OCI-LY7 (cell line): ENCODE data around the gene IFRD1.

ENCODE experiments used
- EZH2phosphoT487 ChIP-seq: fragments of 200-600 bp; sonication (generic); IDR thresholded peaks from 2 replicates; pipeline ENCODE4 v1.6.1; 2018; ENCODE audit warnings: low read depth, borderline replicate concordance, mild to moderate bottlenecking, mixed run types, antibody characterized with exemption, low read length, moderate library complexity, mixed read lengths
- TF ChIP-seq, protein P1 (sequence below): fragments of 200-600 bp; sonication (generic); conservative IDR thresholded peaks from 2 replicates; pipeline ENCODE4 v1.5.1; 2014; ENCODE audit warnings: mild to moderate bottlenecking, antibody characterized with exemption, low read length, moderate library complexity, mixed read lengths

DNA sequence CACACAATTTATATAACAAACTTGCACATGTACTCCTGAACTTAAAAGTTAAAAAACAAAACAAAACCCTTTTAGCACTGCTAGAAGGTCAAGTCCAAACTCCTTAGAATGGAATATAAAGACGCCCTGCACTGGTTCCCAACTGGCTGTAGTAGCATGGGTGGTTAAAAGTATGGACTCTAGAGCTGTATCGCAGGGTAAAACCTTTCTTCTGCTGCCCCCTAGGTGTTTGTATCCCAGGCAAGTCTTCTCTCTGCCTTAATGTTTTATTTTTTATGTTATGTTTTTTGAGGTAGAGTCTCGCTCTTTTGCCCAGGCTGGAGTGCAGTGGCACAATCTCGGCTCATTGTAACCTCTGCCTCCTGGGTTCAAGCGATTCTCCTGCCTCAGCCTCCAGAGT, 65.7 kb downstream of the IFRD1 start:
- TF ChIP-seq, protein P1, sequence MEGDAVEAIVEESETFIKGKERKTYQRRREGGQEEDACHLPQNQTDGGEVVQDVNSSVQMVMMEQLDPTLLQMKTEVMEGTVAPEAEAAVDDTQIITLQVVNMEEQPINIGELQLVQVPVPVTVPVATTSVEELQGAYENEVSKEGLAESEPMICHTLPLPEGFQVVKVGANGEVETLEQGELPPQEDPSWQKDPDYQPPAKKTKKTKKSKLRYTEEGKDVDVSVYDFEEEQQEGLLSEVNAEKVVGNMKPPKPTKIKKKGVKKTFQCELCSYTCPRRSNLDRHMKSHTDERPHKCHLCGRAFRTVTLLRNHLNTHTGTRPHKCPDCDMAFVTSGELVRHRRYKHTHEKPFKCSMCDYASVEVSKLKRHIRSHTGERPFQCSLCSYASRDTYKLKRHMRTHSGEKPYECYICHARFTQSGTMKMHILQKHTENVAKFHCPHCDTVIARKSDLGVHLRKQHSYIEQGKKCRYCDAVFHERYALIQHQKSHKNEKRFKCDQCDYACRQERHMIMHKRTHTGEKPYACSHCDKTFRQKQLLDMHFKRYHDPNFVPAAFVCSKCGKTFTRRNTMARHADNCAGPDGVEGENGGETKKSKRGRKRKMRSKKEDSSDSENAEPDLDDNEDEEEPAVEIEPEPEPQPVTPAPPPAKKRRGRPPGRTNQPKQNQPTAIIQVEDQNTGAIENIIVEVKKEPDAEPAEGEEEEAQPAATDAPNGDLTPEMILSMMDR: peak; percentile 32; the same call in 1 of the 2 replicates
- TF ChIP-seq EZH2phosphoT487: no peak
